ENCODE results near the gene PYGL.

- TF ChIP-seq EZH2 (IDR thresholded peaks at IDR 0.05) (no peak), CTCF (IDR thresholded peaks at IDR 0.05) (no peak)
These were observed 6.5 kb downstream of the PYGL start for GRCh38 chr14:50937800-50938199.

All from neural progenitor cell (in vitro differentiated cells).